T-helper 1 cell treated with Interleukin-12 subunit alpha and Interleukin-12 subunit beta and Interleukin-4 antibody, amounts not matched to agents 30 μg/mL and 1 μg/mL, for 36 hours (primary cell): ENCODE measurements around the gene C6orf15.

ENCODE experiments used
- H3K27ac Mint-ChIP-seq: one replicate; pipeline ENCODE4 v1.8.0; 2021; ENCODE audit warnings: mild to moderate bottlenecking, mixed read lengths
- H3K27me3 Mint-ChIP-seq: one replicate; pipeline ENCODE4 v1.8.0; 2021; ENCODE audit warnings: low read depth, mixed read lengths
- H3K36me3 Mint-ChIP-seq: one replicate; pipeline ENCODE4 v1.8.0; 2021; ENCODE audit warnings: low read depth, mixed read lengths
- H3K4me1 Mint-ChIP-seq: one replicate; pipeline ENCODE4 v1.8.0; 2021; ENCODE audit warnings: low read depth, mixed read lengths
- H3K4me3 Mint-ChIP-seq: one replicate; pipeline ENCODE4 v1.8.0; 2021; ENCODE audit warnings: mild to moderate bottlenecking, moderate library complexity, mixed read lengths
- H3K9me3 Mint-ChIP-seq: one replicate; pipeline ENCODE4 v1.8.0; 2021; ENCODE audit warnings: mixed read lengths

C6orf15 gene

GRCh38 chr6:31096656-31097055 lies 15.7 kb downstream of the C6orf15 start:
- H3K27me3 Mint-ChIP-seq, result peaks cover 6% of the 10 kb centered on the region
- peaks cover 13% of the 10 kb centered on the region for H3K4me1 Mint-ChIP-seq
- no peak overlapping the region for H3K4me3 Mint-ChIP-seq
- no peaks in the 10 kb centered on the region for H3K9me3 Mint-ChIP-seq
- H3K27ac Mint-ChIP-seq, result no peak overlapping the region
- H3K36me3 Mint-ChIP-seq, result no peaks in the 10 kb centered on the region

GRCh38 chr6:31096215-31096614 lies 16.2 kb downstream of the C6orf15 start:
- Mint-ChIP-seq H3K27ac (no peak overlapping the region), H3K27me3 (peaks cover 6% of the 10 kb centered on the region), H3K9me3 (no peaks in the 10 kb centered on the region), H3K4me1 (peaks cover 13% of the 10 kb centered on the region), H3K36me3 (no peaks in the 10 kb centered on the region), H3K4me3 (no peak overlapping the region)

GRCh38 chr6:31094389-31094881 lies 17.9 kb downstream of the C6orf15 start:
- Mint-ChIP-seq H3K9me3 (no peaks in the 10 kb centered on the region), H3K4me3 (no peak overlapping the region), H3K27ac (peak overlapping the region; percentile 67), H3K4me1 (peaks cover 13% of the 10 kb centered on the region), H3K27me3 (no peaks in the 10 kb centered on the region), H3K36me3 (no peaks in the 10 kb centered on the region)

DNA sequence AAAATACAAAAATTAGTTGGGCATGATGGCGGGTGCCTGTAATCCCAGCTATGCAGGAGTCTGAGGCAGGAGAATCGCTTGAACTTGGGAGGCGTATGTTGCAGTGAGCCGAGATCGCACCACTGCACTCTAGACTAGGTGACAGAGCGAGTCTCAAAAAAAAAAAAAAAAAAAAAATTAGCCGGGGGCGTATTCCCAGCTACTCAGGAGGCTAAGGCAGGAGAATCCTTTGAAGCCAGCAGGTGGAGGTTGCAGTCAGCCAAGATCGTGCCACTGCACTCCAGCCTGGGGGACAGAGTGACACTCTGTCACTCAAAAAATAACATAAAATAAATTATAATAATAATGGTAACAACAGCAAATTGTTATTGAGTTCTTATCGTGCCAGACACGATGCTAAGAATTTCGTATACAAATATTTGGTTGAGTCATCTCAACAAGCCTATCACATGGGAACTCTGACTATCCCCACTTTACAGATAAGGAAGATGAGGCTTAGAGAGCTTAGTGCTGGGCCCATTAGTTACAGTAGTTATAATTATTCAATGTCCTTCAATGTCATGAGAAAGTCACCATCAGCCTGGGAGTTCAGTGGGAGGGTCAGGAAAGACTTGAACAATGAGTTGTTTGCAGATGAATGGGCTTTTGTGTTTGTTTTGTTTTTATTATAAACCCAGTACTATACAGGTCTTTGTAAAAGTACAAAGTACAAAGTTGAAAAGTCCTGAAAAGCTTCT lies 19.4 kb downstream of the C6orf15 start:
- Mint-ChIP-seq H3K9me3 (no peaks in the 10 kb centered on the region), H3K27ac (no peak overlapping the region), H3K4me1 (peaks cover 13% of the 10 kb centered on the region), H3K36me3 (no peaks in the 10 kb centered on the region), H3K27me3 (no peaks in the 10 kb centered on the region), H3K4me3 (no peak overlapping the region)

DNA sequence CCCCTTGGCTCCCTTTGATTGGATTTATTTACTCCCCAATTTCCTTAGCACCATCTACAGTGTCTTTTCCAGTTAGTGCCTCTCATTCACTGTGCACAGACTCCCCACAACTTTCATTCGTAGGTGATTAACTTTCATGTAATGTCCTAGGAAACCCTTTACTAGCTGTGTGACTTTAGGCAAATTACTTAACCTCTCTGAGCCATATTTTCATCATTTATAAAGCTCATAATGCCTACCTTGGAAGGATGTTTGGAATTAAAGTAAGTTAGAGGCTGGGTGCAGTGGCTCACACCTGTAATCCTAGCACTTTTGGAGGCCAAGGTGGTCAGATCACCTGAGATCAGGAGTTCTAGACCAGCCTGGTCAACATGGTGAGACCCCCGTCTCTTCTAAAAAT lies 20.1 kb downstream of the C6orf15 start:
- peaks cover 17% of the 10 kb centered on the region for H3K4me1 Mint-ChIP-seq
- peaks cover 5% of the 10 kb centered on the region for H3K27me3 Mint-ChIP-seq
- no peak overlapping the region for H3K27ac Mint-ChIP-seq
- no peaks in the 10 kb centered on the region for H3K9me3 Mint-ChIP-seq
- no peak overlapping the region for H3K4me3 Mint-ChIP-seq
- H3K36me3 Mint-ChIP-seq, result no peaks in the 10 kb centered on the region

- Mint-ChIP-seq H3K27me3 (peaks cover 11% of the 10 kb centered on the region), H3K9me3 (no peaks in the 10 kb centered on the region), H3K27ac (no peak overlapping the region), H3K4me1 (peaks cover 18% of the 10 kb centered on the region), H3K4me3 (no peak overlapping the region), H3K36me3 (no peaks in the 10 kb centered on the region)
Observed at GRCh38 chr6:31091680-31092079, 20.7 kb downstream of the C6orf15 start.

DNA sequence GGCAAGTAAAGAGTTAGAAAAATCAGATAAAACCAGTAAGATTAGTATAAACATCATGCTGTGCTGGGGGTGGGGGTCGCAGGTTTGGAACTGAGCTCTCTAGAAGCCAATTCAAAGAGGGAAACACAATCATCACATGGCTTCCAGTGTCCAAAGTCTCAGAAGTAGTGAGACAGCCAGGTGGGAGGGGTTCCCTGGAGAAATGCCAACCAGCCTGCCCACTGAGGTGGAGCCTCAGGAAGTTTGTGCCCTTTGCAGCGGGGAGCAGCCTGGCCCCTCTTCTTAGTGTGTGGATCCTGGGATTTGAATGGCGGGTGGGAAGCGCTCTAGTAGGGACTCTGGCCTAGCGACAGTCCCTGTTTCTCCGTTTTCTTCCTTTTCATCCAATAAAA lies 21.4 kb downstream of the C6orf15 start:
- H3K36me3 Mint-ChIP-seq, result no peaks in the 10 kb centered on the region
- no peak overlapping the region for H3K4me3 Mint-ChIP-seq
- peaks cover 18% of the 10 kb centered on the region for H3K4me1 Mint-ChIP-seq
- no peak overlapping the region for H3K27ac Mint-ChIP-seq
- no peaks in the 10 kb centered on the region for H3K9me3 Mint-ChIP-seq
- H3K27me3 Mint-ChIP-seq, result peaks cover 12% of the 10 kb centered on the region

DNA sequence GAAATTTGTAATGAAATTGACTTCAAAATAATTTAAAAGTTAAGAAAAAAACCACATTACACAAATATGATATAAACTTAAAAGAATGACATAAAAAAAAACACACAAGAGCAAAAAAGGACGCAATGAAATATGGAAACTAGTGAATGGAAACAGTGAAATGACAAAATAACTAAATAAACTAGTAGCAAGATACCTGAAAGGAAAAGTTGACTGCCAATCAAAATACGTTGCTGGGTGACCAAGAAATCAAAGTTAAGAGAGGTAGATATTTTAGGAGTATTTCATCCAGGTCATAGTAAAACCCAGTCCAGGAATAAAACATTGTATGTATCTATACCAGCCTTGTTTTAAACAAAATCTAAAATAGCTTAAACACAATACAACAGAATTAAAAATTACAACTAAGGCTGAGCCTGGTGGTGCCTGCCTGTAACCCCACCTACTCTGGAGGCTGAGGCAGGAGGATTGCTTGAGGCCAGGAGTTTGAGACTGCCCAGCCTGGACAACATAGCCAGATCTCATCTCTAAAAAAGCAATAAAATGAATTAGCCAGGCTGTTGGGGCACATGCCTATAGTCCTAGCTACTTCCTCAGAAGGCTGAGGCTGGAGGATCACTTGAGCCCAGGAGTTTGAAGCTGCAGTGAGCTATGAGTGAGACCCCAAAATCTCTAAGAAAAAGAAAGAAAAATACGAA lies 22.0 kb downstream of the C6orf15 start:
- Mint-ChIP-seq H3K27me3 (peaks cover 12% of the 10 kb centered on the region), H3K27ac (no peak overlapping the region), H3K36me3 (no peaks in the 10 kb centered on the region), H3K4me1 (peaks cover 18% of the 10 kb centered on the region), H3K9me3 (no peaks in the 10 kb centered on the region), H3K4me3 (no peak overlapping the region)

GRCh38 chr6:31087494-31088089 lies 24.8 kb downstream of the C6orf15 start:
- Mint-ChIP-seq H3K36me3 (no peaks in the 10 kb centered on the region), H3K9me3 (no peaks in the 10 kb centered on the region), H3K27ac (no peak overlapping the region), H3K4me1 (peaks cover 7% of the 10 kb centered on the region), H3K4me3 (no peak overlapping the region), H3K27me3 (peaks cover 12% of the 10 kb centered on the region)

DNA sequence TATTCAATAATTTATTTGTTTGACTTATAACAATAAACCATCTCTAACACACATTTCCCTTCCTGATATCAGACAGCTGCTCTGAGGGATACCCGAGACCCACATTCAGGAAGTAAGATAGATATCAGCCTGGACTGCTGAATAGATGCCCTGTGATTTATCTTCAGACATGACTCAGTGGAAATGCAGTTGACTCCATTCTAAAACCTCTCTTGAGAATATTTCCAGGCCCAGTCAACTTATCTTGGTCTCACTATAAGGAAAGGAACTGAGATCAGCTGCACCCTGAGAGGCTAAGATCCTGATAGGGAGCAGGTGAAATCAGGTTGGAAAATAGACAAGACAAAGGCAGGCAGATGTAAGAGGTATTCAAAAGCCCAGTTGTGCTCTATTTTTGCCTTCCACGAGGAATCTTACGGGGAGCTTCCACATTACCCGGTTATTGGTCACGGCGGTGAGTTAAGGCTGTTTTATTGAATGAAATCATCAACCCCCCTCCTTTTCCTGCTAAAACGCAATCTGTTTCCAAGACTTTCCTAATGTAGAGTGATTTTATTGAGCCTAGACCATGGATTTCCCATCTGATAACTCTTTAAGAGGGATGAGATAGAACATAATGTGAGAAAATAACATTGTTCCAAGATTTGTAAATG lies 25.5 kb downstream of the C6orf15 start:
- H3K4me3 Mint-ChIP-seq, result no peak overlapping the region
- H3K27me3 Mint-ChIP-seq, result peaks cover 12% of the 10 kb centered on the region
- no peaks in the 10 kb centered on the region for H3K9me3 Mint-ChIP-seq
- H3K36me3 Mint-ChIP-seq, result no peaks in the 10 kb centered on the region
- no peak overlapping the region for H3K27ac Mint-ChIP-seq
- peaks cover 7% of the 10 kb centered on the region for H3K4me1 Mint-ChIP-seq

DNA sequence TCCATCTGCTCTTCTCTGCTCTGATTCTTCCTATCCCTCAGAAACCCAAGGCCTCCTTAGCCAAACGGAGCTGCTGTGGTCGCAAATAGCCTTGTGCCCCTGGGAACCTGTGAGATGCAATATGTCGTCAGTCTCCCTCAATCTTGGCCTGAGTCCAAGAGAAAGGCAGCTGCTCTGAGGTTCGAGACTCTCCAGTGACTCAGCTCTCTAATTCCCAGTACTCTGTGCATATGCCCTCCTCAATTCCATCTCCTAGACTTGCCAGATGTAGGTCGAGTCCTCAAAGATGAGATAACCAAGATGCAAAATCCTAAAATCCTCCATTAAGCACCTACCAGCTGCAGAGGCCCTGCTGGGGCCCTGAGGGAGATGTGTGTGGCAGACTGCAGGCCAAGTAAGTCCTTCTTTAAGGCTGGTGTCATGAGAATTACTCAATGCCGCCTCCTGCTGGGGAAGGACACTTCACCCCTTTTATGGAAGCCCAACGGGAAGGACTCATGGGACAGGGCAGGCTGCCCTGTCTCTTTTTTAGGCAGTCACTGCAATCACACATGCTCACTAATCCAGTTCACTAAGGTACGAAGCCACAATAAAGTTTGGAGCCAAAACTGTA lies 28.5 kb downstream of the C6orf15 start:
- Mint-ChIP-seq H3K27me3 (peaks cover 18% of the 10 kb centered on the region), H3K27ac (no peak overlapping the region), H3K36me3 (no peaks in the 10 kb centered on the region), H3K4me1 (peaks cover 13% of the 10 kb centered on the region), H3K9me3 (no peaks in the 10 kb centered on the region), H3K4me3 (no peak overlapping the region)

DNA sequence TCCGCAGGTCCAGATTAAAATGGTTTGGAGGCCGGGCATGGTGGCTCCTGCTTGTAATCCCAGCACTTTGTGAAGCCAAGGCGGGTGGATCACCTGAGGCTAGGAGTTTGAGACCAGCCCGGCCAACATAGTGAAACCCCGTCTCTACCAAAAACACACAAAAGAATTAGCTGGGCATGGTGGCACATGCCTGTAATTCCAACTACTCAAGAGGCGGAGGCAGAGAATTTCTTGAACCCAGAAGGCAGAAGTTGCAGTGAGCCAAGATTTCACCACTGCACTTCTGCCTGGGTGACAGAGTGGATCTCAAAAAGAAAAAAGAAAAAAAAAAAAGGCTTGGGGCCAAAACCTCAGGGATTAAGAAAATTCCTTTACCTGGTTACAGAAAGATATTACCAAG lies 30.5 kb downstream of the C6orf15 start:
- Mint-ChIP-seq H3K36me3 (no peaks in the 10 kb centered on the region), H3K4me3 (no peak overlapping the region), H3K27ac (no peak overlapping the region), H3K27me3 (peaks cover 9% of the 10 kb centered on the region), H3K9me3 (no peaks in the 10 kb centered on the region), H3K4me1 (peaks cover 7% of the 10 kb centered on the region)

DNA sequence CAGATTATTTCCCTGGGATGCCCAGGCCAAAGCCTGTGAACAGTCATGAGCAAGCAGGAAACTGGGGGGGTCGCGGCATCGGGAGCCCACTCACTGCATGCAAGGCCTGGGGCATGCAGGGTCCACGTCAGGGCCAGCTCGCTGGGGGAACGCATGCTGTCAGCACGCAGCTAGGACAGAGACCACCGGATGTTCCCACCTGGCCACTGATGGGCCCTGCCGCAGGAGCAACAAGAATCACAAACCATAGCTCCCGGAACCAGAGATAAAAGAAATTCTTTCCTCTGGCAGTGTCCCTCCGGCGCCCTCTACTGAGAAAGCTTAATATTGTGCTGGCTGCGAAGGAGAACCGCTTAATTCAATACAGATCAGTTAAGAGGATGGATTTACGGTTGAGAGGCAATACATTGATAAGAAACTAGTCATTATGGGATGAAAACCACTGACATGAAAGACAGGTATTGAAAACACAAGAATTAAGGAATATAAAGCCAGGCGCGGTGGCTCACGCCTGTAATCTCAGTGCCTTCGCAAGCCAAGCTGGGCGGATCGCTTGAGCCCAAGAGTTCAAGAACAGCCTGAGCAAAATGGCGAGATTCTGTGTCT lies 32.6 kb downstream of the C6orf15 start:
- no peak overlapping the region for H3K27ac Mint-ChIP-seq
- H3K9me3 Mint-ChIP-seq, result no peaks in the 10 kb centered on the region
- peaks cover 6% of the 10 kb centered on the region for H3K27me3 Mint-ChIP-seq
- peak overlapping the region; percentile 31 for H3K4me3 Mint-ChIP-seq
- H3K36me3 Mint-ChIP-seq, result no peaks in the 10 kb centered on the region
- H3K4me1 Mint-ChIP-seq, result peaks cover 7% of the 10 kb centered on the region

DNA sequence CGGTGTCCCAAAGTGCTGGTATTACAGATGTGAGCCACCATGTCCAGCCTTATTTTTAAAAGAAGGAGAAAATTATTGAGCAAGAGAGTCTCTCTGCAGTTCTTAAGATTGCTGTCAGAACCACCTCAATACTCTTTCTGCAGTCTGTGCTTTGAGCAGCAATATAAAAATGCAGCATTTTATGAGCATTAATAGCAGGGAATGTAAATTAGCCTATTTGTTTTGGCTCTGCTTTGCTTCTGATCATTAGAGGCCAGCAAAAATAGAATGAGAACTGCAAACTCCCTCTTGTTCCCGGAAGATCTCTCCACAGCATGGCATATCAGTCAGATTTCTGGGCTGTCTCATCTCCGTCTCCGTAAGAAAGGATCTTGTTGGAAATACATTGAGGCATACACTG lies 35.8 kb downstream of the C6orf15 start:
- Mint-ChIP-seq H3K4me3 (no peak overlapping the region), H3K27me3 (peaks cover 6% of the 10 kb centered on the region), H3K9me3 (no peaks in the 10 kb centered on the region), H3K4me1 (peaks cover 7% of the 10 kb centered on the region), H3K27ac (no peak overlapping the region), H3K36me3 (no peaks in the 10 kb centered on the region)
